HepG2 (cell line): ENCODE data around the gene ADAMTS4. TPM values are rescaled to one million over a fixed set of nuclear protein-coding genes. Genes with fewer than 3 reads are reported as not detected.

Source experiments
- ARNT2 ChIP-seq: sonication (generic); formaldehyde crosslinking; IDR thresholded peaks from 2 replicates; pipeline ENCODE4 v1.8.0; 2022; ENCODE audit warnings: mild to moderate bottlenecking, low read depth, missing genetic modification reagents, moderate library complexity
- CAMTA2 ChIP-seq: sonication (generic); formaldehyde crosslinking; IDR thresholded peaks from 2 replicates; pipeline ENCODE4 v1.4.0; 2020; ENCODE audit warnings: mild to moderate bottlenecking, missing genetic modification reagents, borderline replicate concordance
- HOMEZ ChIP-seq: IDR thresholded peaks from 2 replicates; pipeline ENCODE4 v1.6.1; 2016; ENCODE audit warnings: low read depth
- KMT2B ChIP-seq: IDR thresholded peaks from 2 replicates; pipeline ENCODE4 v1.6.1; 2016; ENCODE audit warnings: missing genetic modification reagents, missing compliant biosample characterization
- MAFG ChIP-seq: sonication (generic); formaldehyde crosslinking; IDR thresholded peaks from 2 replicates; pipeline ENCODE4 v1.5.1; 2020; ENCODE audit warnings: mild to moderate bottlenecking, missing genetic modification reagents
- RBFOX2 ChIP-seq: fragments of 200-400 bp; formaldehyde crosslinking; IDR thresholded peaks from 2 replicates; pipeline ENCODE4 v1.6.1; 2017; ENCODE audit warnings: low read depth, mild to moderate bottlenecking, low read length
- TEAD3 ChIP-seq: optimal IDR thresholded peaks from 2 replicates; pipeline ENCODE3; 2016; ENCODE audit warnings: borderline replicate concordance
- ZMYM4 ChIP-seq: sonication (generic); formaldehyde crosslinking; IDR thresholded peaks from 2 replicates; pipeline ENCODE4 v1.8.1; 2023; ENCODE audit warnings: mild to moderate bottlenecking, missing genetic modification reagents
- ZNF18 ChIP-seq: sonication (generic); formaldehyde crosslinking; IDR thresholded peaks from 2 replicates; pipeline ENCODE4 v1.8.0; 2022; ENCODE audit warnings: mild to moderate bottlenecking, missing genetic modification reagents; ENCODE audit not compliant: insufficient replicate concordance
- ZNF207 ChIP-seq: fragments of 450-650 bp; IDR thresholded peaks from 2 replicates; pipeline ENCODE4 v1.6.1; 2016; ENCODE audit warnings: antibody characterized with exemption, borderline replicate concordance
- ZNF362 ChIP-seq: sonication (generic); formaldehyde crosslinking; IDR thresholded peaks from 2 replicates; pipeline ENCODE4 v1.4.0; 2020; ENCODE audit warnings: missing genetic modification reagents, mild to moderate bottlenecking, borderline replicate concordance
- ZNF468 ChIP-seq: sonication (generic); formaldehyde crosslinking; IDR thresholded peaks from 2 replicates; pipeline ENCODE4 v1.8.0; 2022; ENCODE audit warnings: mild to moderate bottlenecking, moderate library complexity, missing genetic modification reagents
- ZNF749 ChIP-seq: sonication (generic); formaldehyde crosslinking; IDR thresholded peaks from 2 replicates; pipeline ENCODE4 v1.8.0; 2022; ENCODE audit warnings: mild to moderate bottlenecking, missing genetic modification reagents, moderate library complexity, borderline replicate concordance
- ZNF773 ChIP-seq: sonication (generic); formaldehyde crosslinking; IDR thresholded peaks from 2 replicates; pipeline ENCODE4 v1.4.0; 2020; ENCODE audit warnings: missing genetic modification reagents, borderline replicate concordance
- ZUFSP ChIP-seq: sonication (generic); formaldehyde crosslinking; IDR thresholded peaks from 2 replicates; pipeline ENCODE4 v1.9.0; 2021; ENCODE audit warnings: missing genetic modification reagents, mild to moderate bottlenecking, borderline replicate concordance
- ZXDC ChIP-seq: sonication (generic); formaldehyde crosslinking; IDR thresholded peaks from 2 replicates; pipeline ENCODE4 v1.5.0; 2020; ENCODE audit warnings: mild to moderate bottlenecking, missing genetic modification reagents
- polyA plus RNA-seq, 8 experiments: library from polyadenylated mRNA; depleted of rRNA in 3 of 8; stranded (reverse) in 7 of 8; unstranded in 1 of 8; fragments of >200 nt; fragmentation: Illumina TruSeq in 4 of 8; extraction: Trizol in 4 of 8; gene quantifications; 2 replicates each; pipeline versions ENCODE4 v1.2.1 to v1.2.3, GENCODE V29; 2011 to 2016; ENCODE audit warnings: low read depth in 4 of 8, missing spikeins in 1 of 8, mixed read lengths in 1 of 8; ENCODE audit not compliant: insufficient read depth in 1 of 8
- total RNA-seq, 5 experiments: library from RNA; depleted of rRNA; stranded (reverse); fragments of >200 nt; fragmentation: Illumina TruSeq; extraction: Trizol; gene quantifications; 2 replicates each; pipeline ENCODE4 v1.2.3, GENCODE V29; 2016; ENCODE audit warnings: low read depth in 1 of 5

Gene ADAMTS4
- total and polyA plus RNA-seq, 2 of the 13 experiments (the other 11 are each of a cell fraction or from before 2014, with no cell fraction given) = 0.51 to 1.7 TPM

GRCh38 chr1:161177112-161177935 lies 21.5 kb downstream of the ADAMTS4 start, which contains the start of gene B4GALT3 (continued):
- TF ChIP-seq ZUFSP (CRISPR knock-in tag) (no peak), ZXDC (peak; percentile 73), HOMEZ (CRISPR knock-in tag) (0 out of 2 replicates have a peak, but pooled peaks have one; percentile 31), ZNF18 (no peak), ARNT2 (peak; percentile 89), ZNF749 (CRISPR knock-in tag) (0 out of 2 replicates have a peak, but pooled peaks have one; percentile 52), CAMTA2 (CRISPR knock-in tag) (peak; percentile 78; the same call in 1 of the 2 replicates), ZNF207 (no peak), KMT2B (CRISPR knock-in tag) (peak; percentile 68; the same call in 1 of the 2 replicates), ZMYM4 (no peak; the same call in 1 of the 2 replicates), TEAD3 (peak; percentile 16), ZNF362 (CRISPR knock-in tag) (peak; percentile 45; the same call in 1 of the 2 replicates), ZNF773 (0 out of 2 replicates have a peak, but pooled peaks have one; percentile 33), ZNF468 (CRISPR knock-in tag) (peak; percentile 47; the same call in 1 of the 2 replicates), RBFOX2 (peak; percentile 86), MAFG (CRISPR knock-in tag) (no peak)
